GM23248 (cell line): ENCODE results near the gene RIC3. TPM values are rescaled to one million over a fixed set of nuclear protein-coding genes. Genes with fewer than 3 reads are reported as not detected.
A peak's percentile ranks its signal among the peaks of the same experiment; 100 is the strongest.

Experiments used
- DNase-seq: peaks from one replicate; pipeline ENCODE4 v3.0.0-alpha.2; 2015
- H2AFZ ChIP-seq: fragments of 200-600 bp; sonication (generic); 2 replicates; pipeline ENCODE4 v1.6.1; 2016; ENCODE audit warnings: antibody characterized with exemption
- H3F3A ChIP-seq: fragments of 200-600 bp; sonication (generic); 2 replicates; pipeline ENCODE4 v1.6.1; 2016; ENCODE audit warnings: mild to moderate bottlenecking, antibody characterized with exemption, mixed run types; ENCODE audit not compliant: insufficient read depth
- H3K27ac ChIP-seq: fragments of 200-600 bp; sonication (generic); 2 replicates; pipeline ENCODE4 v1.5.1; 2016; ENCODE audit warnings: mild to moderate bottlenecking
- H3K27me3 ChIP-seq: fragments of 200-600 bp; sonication (generic); replicated peaks from 2 replicates; pipeline ENCODE4 v1.6.1; 2016; ENCODE audit warnings: mild to moderate bottlenecking; ENCODE audit not compliant: insufficient read depth
- H3K36me3 ChIP-seq: fragments of 200-600 bp; sonication (generic); 2 replicates; pipeline ENCODE4 v1.6.1; 2016; ENCODE audit warnings: low read depth, mild to moderate bottlenecking
- H3K4me1 ChIP-seq: fragments of 200-600 bp; sonication (generic); 2 replicates; pipeline ENCODE4 v1.6.1; 2016; ENCODE audit warnings: mild to moderate bottlenecking; ENCODE audit not compliant: insufficient read depth
- H3K4me2 ChIP-seq: fragments of 200-600 bp; sonication (generic); one replicate; pipeline ENCODE4 v1.6.1; 2016; ENCODE audit warnings: mild to moderate bottlenecking; ENCODE audit not compliant: unreplicated experiment
- H3K4me3 ChIP-seq: fragments of 200-600 bp; sonication (generic); 2 replicates; pipeline ENCODE4 v1.5.1; 2016; ENCODE audit warnings: mild to moderate bottlenecking
- H3K79me2 ChIP-seq: fragments of 200-600 bp; sonication (generic); 2 replicates; pipeline ENCODE4 v1.6.1; 2016; ENCODE audit warnings: mild to moderate bottlenecking; ENCODE audit not compliant: insufficient read depth
- H3K9ac ChIP-seq: fragments of 200-600 bp; sonication (generic); 2 replicates; pipeline ENCODE4 v1.6.1; 2016; ENCODE audit warnings: mild to moderate bottlenecking
- H3K9me2 ChIP-seq: fragments of 200-600 bp; sonication (generic); 2 replicates; pipeline ENCODE4 v1.6.1; 2016; ENCODE audit warnings: mixed run types, mild to moderate bottlenecking, moderate library complexity; ENCODE audit not compliant: insufficient read depth
- H3K9me3 ChIP-seq: fragments of 200-600 bp; sonication (generic); one replicate; pipeline ENCODE4 v1.6.1; 2017; ENCODE audit warnings: low read depth
- H4K20me1 ChIP-seq: fragments of 200-600 bp; sonication (generic); 2 replicates; pipeline ENCODE4 v1.6.0; 2016; ENCODE audit not compliant: insufficient read depth
- EZH2 ChIP-seq: fragments of 200-600 bp; sonication (generic); IDR thresholded peaks from 2 replicates; pipeline ENCODE4 v1.6.1; 2018; ENCODE audit warnings: antibody characterized with exemption, mild to moderate bottlenecking; ENCODE audit not compliant: insufficient read depth, poor library complexity, severe bottlenecking
- EZH2phosphoT487 ChIP-seq: fragments of 200-600 bp; sonication (generic); IDR thresholded peaks from 2 replicates; pipeline ENCODE4 v1.6.1; 2018; ENCODE audit warnings: antibody characterized with exemption, moderate library complexity, mild to moderate bottlenecking, low read depth; ENCODE audit not compliant: insufficient read depth
- WGBS, 2 experiments: methylation state at CpG; one replicate each; pipeline ENCODE4 v1.1.6; 2015 to 2017; ENCODE audit warnings: low lambda C conversion rate in 2 of 2, low coverage in 1 of 2; ENCODE audit errors: missing lambda C conversion rate in 2 of 2; 5-methylcytosine and 5-hydroxymethylcytosine counted together
- in situ Hi-C: fragments of 300-500 bp; cut with MboI; formaldehyde crosslinking; loops from 2 replicates; pipeline ENCODE4 v1.15.0; 2020
- polyA plus RNA-seq: library from polyadenylated mRNA; unstranded; fragments of >200 nt; fragmentation: Nextera tagmentation; extraction: Ambion mirVana; gene quantifications from 2 replicates; pipeline ENCODE4 v1.2.1, GENCODE V29; 2016
- total RNA-seq: library from RNA; depleted of rRNA; stranded (reverse); fragments of >200 nt; shearing (Covaris generic); gene quantifications from 2 replicates; pipeline ENCODE4 v1.2.3, GENCODE V29; 2014

Gene RIC3
- total and polyA plus RNA-seq, 2 experiments from 2014 or later, result 0.06 TPM; not detected in 1

- Histone ChIP-seq H3K79me2 (no peaks in the 10 kb centered on the region), H3K27me3 (no peaks in the 10 kb centered on the region), H3K9ac (peak overlapping the region; percentile 80), H2AFZ (no peak overlapping the region), H3K4me3 (no peak overlapping the region), H3K4me1 (peaks cover 35% of the 10 kb centered on the region), H3K9me2 (no peaks in the 10 kb centered on the region), H3K4me2 (no peak overlapping the region), H3K9me3 (no peaks in the 10 kb centered on the region), H3K36me3 (no peaks in the 10 kb centered on the region), H3K27ac (peak overlapping the region; percentile 95; the same call in 1 of the 2 replicates), H3F3A (peaks cover 20% of the 10 kb centered on the region), H4K20me1 (no peaks in the 10 kb centered on the region)
- 97% methylated on average over 22 of the region's 22 CpGs for WGBS, 2 experiments
- TF ChIP-seq EZH2, result no peak
- no peak for TF ChIP-seq EZH2phosphoT487
- in situ Hi-C loops, result no loop called here
- no peak for DNase-seq
Observed at GRCh38 chr11:8061555-8062428, 107.0 kb downstream of the RIC3 start.

GRCh38 chr11:8060801-8061554 lies 107.8 kb downstream of the RIC3 start:
- no peaks in the 10 kb centered on the region for H3K36me3 ChIP-seq
- WGBS, 2 experiments, result 53 to 56% methylated on average over 12 of the region's 12 CpGs
- in situ Hi-C loops, result no loop called here
- H2AFZ ChIP-seq, result peak overlapping the region; percentile 71
- TF ChIP-seq EZH2 (no peak), EZH2phosphoT487 (no peak)
- H3K9me2 ChIP-seq, result no peaks in the 10 kb centered on the region
- H3K9me3 ChIP-seq, result no peaks in the 10 kb centered on the region
- peaks cover 35% of the 10 kb centered on the region for H3K4me1 ChIP-seq
- DNase-seq, result peak; percentile 98
- peak overlapping the region; percentile 80 for H3K9ac ChIP-seq
- H3F3A ChIP-seq, result peaks cover 20% of the 10 kb centered on the region
- no peaks in the 10 kb centered on the region for H3K27me3 ChIP-seq
- no peaks in the 10 kb centered on the region for H4K20me1 ChIP-seq
- peak overlapping the region; percentile 55 for H3K4me2 ChIP-seq
- H3K4me3 ChIP-seq, result no peak overlapping the region
- H3K79me2 ChIP-seq, result no peaks in the 10 kb centered on the region
- peak overlapping the region; percentile 95 for H3K27ac ChIP-seq

- Histone ChIP-seq H4K20me1 (no peaks in the 10 kb centered on the region), H2AFZ (peak overlapping the region; percentile 71), H3K27ac (peak overlapping the region; percentile 95), H3K9me3 (no peaks in the 10 kb centered on the region), H3K4me3 (no peak overlapping the region), H3K9me2 (no peaks in the 10 kb centered on the region), H3K36me3 (no peaks in the 10 kb centered on the region), H3K79me2 (no peaks in the 10 kb centered on the region), H3K4me2 (peak overlapping the region; percentile 55), H3F3A (peaks cover 20% of the 10 kb centered on the region), H3K27me3 (no peaks in the 10 kb centered on the region), H3K9ac (peak overlapping the region; percentile 80), H3K4me1 (peaks cover 35% of the 10 kb centered on the region)
- in situ Hi-C loops, result no loop called here
- no peak for DNase-seq
- WGBS, 2 experiments, result 54 to 55% methylated on average over 3 of the region's 3 CpGs
- TF ChIP-seq EZH2phosphoT487 (no peak), EZH2 (no peak)
Observed at GRCh38 chr11:8060146-8060719, 108.6 kb downstream of the RIC3 start.

DNA sequence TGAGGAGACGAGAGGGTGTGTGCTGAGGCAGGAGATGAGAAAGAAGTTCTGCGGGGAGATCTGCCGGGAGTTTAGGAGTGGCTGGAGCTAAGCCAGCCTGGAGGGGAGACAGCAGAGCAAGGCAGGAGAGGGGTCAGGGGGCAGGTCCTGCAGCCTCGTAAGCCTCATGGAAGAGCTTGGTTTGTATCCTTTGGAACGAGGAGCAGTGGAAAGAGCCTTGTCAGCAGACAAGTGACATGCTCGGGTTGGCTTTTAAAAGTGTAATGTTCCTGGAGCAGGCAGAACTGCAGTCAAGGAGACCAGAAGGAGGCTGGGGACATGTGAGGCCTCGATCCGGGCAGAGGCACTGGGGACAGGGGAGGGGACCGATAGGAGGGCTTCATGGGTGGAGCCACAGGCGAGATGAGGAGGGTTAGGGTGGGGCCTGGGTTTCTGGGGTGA lies 109.2 kb downstream of the RIC3 start:
- H3F3A ChIP-seq, result peaks cover 20% of the 10 kb centered on the region
- DNase-seq, result no peak
- H3K9me3 ChIP-seq, result no peaks in the 10 kb centered on the region
- no peaks in the 10 kb centered on the region for H3K9me2 ChIP-seq
- TF ChIP-seq EZH2phosphoT487, result no peak
- no peak for TF ChIP-seq EZH2
- H3K79me2 ChIP-seq, result no peaks in the 10 kb centered on the region
- H2AFZ ChIP-seq, result no peak overlapping the region
- H3K4me1 ChIP-seq, result peaks cover 35% of the 10 kb centered on the region
- in situ Hi-C loops, result no loop called here
- H4K20me1 ChIP-seq, result no peaks in the 10 kb centered on the region
- H3K4me2 ChIP-seq, result no peak overlapping the region
- no peak overlapping the region for H3K9ac ChIP-seq
- H3K27me3 ChIP-seq, result no peaks in the 10 kb centered on the region
- H3K36me3 ChIP-seq, result no peaks in the 10 kb centered on the region
- no peak overlapping the region for H3K4me3 ChIP-seq
- 47% methylated on average over 10 of the region's 10 CpGs for WGBS, 2 experiments
- no peak overlapping the region for H3K27ac ChIP-seq
